H9 (cell line): ENCODE data around the gene PKN3. TPM values are rescaled to one million over a fixed set of nuclear protein-coding genes. Genes with fewer than 3 reads are reported as not detected.
A peak's percentile ranks its signal among the peaks of the same experiment; 100 is the strongest.

ENCODE experiments used
- DNase-seq: peaks from one replicate; pipeline ENCODE4 v3.0.0-alpha.2; 2017
- H2AFZ ChIP-seq: one replicate; pipeline ENCODE4 v1.6.1; 2013; ENCODE audit warnings: mild to moderate bottlenecking, low read length, control low read depth, moderate library complexity
- H2AK5ac ChIP-seq: 2 replicates; pipeline ENCODE4 v1.6.1; 2013; ENCODE audit warnings: low read length, control low read depth, mixed read lengths; ENCODE audit not compliant: insufficient read length
- H2BK120ac ChIP-seq: one replicate; pipeline ENCODE4 v1.6.1; 2013; ENCODE audit warnings: low read depth, mild to moderate bottlenecking, low read length, control low read depth, inconsistent platforms; ENCODE audit not compliant: poor library complexity, severe bottlenecking
- H2BK12ac ChIP-seq: 2 replicates; pipeline ENCODE4 v1.6.1; 2013; ENCODE audit warnings: low read length, control low read depth, mixed read lengths, low read depth; ENCODE audit not compliant: insufficient read length
- H2BK15ac ChIP-seq: 2 replicates; pipeline ENCODE4 v1.6.1; 2013; ENCODE audit warnings: low read depth, low read length, control low read depth
- H2BK20ac ChIP-seq: one replicate; pipeline ENCODE4 v1.6.1; 2013; ENCODE audit warnings: low read depth, mild to moderate bottlenecking, low read length, control low read depth, inconsistent platforms; ENCODE audit not compliant: poor library complexity, severe bottlenecking
- H2BK5ac ChIP-seq: 2 replicates; pipeline ENCODE4 v1.6.1; 2013; ENCODE audit warnings: low read length, control low read depth, mixed read lengths; ENCODE audit not compliant: insufficient read length
- H3K14ac ChIP-seq: 2 replicates; pipeline ENCODE4 v1.6.1; 2013; ENCODE audit warnings: low read length, control low read depth; ENCODE audit not compliant: insufficient read depth
- H3K18ac ChIP-seq: 2 replicates; pipeline ENCODE4 v1.6.1; 2013; ENCODE audit warnings: low read depth, mild to moderate bottlenecking, mixed read lengths, low read length, control low read depth; ENCODE audit not compliant: insufficient read length
- H3K23ac ChIP-seq: 2 replicates; pipeline ENCODE4 v1.6.1; 2013; ENCODE audit warnings: low read length, control low read depth, mixed read lengths, low read depth; ENCODE audit not compliant: insufficient read length
- H3K23me2 ChIP-seq: 2 replicates; pipeline ENCODE4 v1.6.1; 2013; ENCODE audit warnings: low read depth, mild to moderate bottlenecking, mixed read lengths, low read length, control low read depth; ENCODE audit not compliant: insufficient read length, poor library complexity, severe bottlenecking
- H3K27ac ChIP-seq: 2 replicates; pipeline ENCODE4 v1.5.1; 2013; ENCODE audit warnings: low read length, control low read depth, mixed read lengths, low read depth; ENCODE audit not compliant: insufficient read length
- H3K27me3 ChIP-seq: 2 replicates; pipeline ENCODE4 v1.6.1; 2013; ENCODE audit warnings: low read length, control low read depth, inconsistent platforms; ENCODE audit not compliant: insufficient read depth
- H3K4ac ChIP-seq: 2 replicates; pipeline ENCODE4 v1.6.1; 2013; ENCODE audit warnings: low read depth, mild to moderate bottlenecking, control low read depth, inconsistent platforms, low read length, moderate library complexity
- H3K4me1 ChIP-seq: 2 replicates; pipeline ENCODE4 v1.6.1; 2013; ENCODE audit warnings: low read length, control low read depth, inconsistent platforms; ENCODE audit not compliant: insufficient read depth
- H3K4me2 ChIP-seq: 2 replicates; pipeline ENCODE4 v1.6.1; 2013; ENCODE audit warnings: low read length, control low read depth, mixed read lengths; ENCODE audit not compliant: insufficient read length, insufficient read depth
- H3K56ac ChIP-seq: 2 replicates; pipeline ENCODE4 v1.6.1; 2013; ENCODE audit warnings: low read depth, mild to moderate bottlenecking, mixed read lengths, low read length, control low read depth; ENCODE audit not compliant: insufficient read length
- H3K79me1 ChIP-seq: 2 replicates; pipeline ENCODE4 v1.6.1; 2013; ENCODE audit warnings: low read depth, mild to moderate bottlenecking, moderate library complexity, low read length, control low read depth, inconsistent platforms; ENCODE audit not compliant: insufficient read depth, poor library complexity, severe bottlenecking
- H3K79me2 ChIP-seq: 2 replicates; pipeline ENCODE4 v1.6.1; 2013; ENCODE audit warnings: low read length, control low read depth, inconsistent platforms; ENCODE audit not compliant: insufficient read depth
- H3K9ac ChIP-seq: 2 replicates; pipeline ENCODE4 v1.6.1; 2013; ENCODE audit warnings: low read length, control low read depth, mixed read lengths; ENCODE audit not compliant: insufficient read length; ENCODE audit errors: extremely low read depth
- H3K9me3 ChIP-seq: one replicate; pipeline ENCODE4 v1.6.1; 2013; ENCODE audit warnings: low read depth, low read length, inconsistent platforms; ENCODE audit not compliant: control insufficient read depth
- H3T11ph ChIP-seq: one replicate; pipeline ENCODE4 v1.6.1; 2013; ENCODE audit warnings: mild to moderate bottlenecking, low read length, control low read depth, inconsistent platforms
- H4K20me1 ChIP-seq: one replicate; pipeline ENCODE4 v1.6.1; 2013; ENCODE audit not compliant: control insufficient read depth, insufficient read length, insufficient read depth
- H4K5ac ChIP-seq: 2 replicates; pipeline ENCODE4 v1.6.1; 2013; ENCODE audit warnings: low read depth, mild to moderate bottlenecking, mixed read lengths, low read length, control low read depth; ENCODE audit not compliant: insufficient read length
- H4K8ac ChIP-seq: replicated peaks from 2 replicates; pipeline ENCODE4 v1.6.1; 2013; ENCODE audit warnings: low read length, control low read depth, mixed read lengths, low read depth; ENCODE audit not compliant: insufficient read length
- H4K91ac ChIP-seq: 2 replicates; pipeline ENCODE4 v1.6.1; 2013; ENCODE audit warnings: low read depth, mild to moderate bottlenecking, moderate library complexity, mixed read lengths, low read length, control low read depth; ENCODE audit not compliant: insufficient read length
- H3K27ac Mint-ChIP-seq, 3 experiments: 2 replicates in 2 of 3; 3 replicates in 1 of 3; pipeline ENCODE4 v1.8.0; 2020 to 2021; ENCODE audit warnings: mixed read lengths in 3 of 3, mild to moderate bottlenecking in 1 of 3, moderate library complexity in 1 of 3
- H3K27me3 Mint-ChIP-seq: 2 replicates; pipeline ENCODE4 v1.8.0; 2021; ENCODE audit warnings: low read depth, mild to moderate bottlenecking, moderate library complexity, mixed read lengths
- H3K36me3 Mint-ChIP-seq, 3 experiments: 2 replicates in 2 of 3; 3 replicates in 1 of 3; pipeline ENCODE4 v1.8.0; 2020 to 2021; ENCODE audit warnings: low read depth in 3 of 3, mixed read lengths in 3 of 3; ENCODE audit not compliant: insufficient read depth in 1 of 3
- H3K4me1 Mint-ChIP-seq, 2 experiments: 2 replicates each; pipeline ENCODE4 v1.8.0; 2020; ENCODE audit warnings: mixed read lengths in 2 of 2
- H3K4me3 Mint-ChIP-seq, 2 experiments: 2 replicates in 1 of 2; 3 replicates in 1 of 2; pipeline ENCODE4 v1.8.0; 2020 to 2021; ENCODE audit warnings: mild to moderate bottlenecking in 2 of 2, mixed read lengths in 2 of 2, moderate library complexity in 1 of 2
- H3K9me3 Mint-ChIP-seq, 2 experiments: 2 replicates in 1 of 2; 3 replicates in 1 of 2; pipeline ENCODE4 v1.8.0; 2020; ENCODE audit warnings: mild to moderate bottlenecking in 2 of 2, mixed read lengths in 2 of 2, moderate library complexity in 1 of 2
- WGBS: extraction: QIAGEN DNeasy Blood & Tissue Kit; methylation state at CpG from one replicate; pipeline ENCODE4 v1.1.7; 2013; ENCODE audit warnings: missing lambda C conversion rate, low lambda C conversion rate, mixed read lengths; ENCODE audit not compliant: insufficient read length; ENCODE audit errors: extremely low coverage; 5-methylcytosine and 5-hydroxymethylcytosine counted together
- total RNA-seq: library from RNA; stranded (reverse); gene quantifications from 2 replicates; pipeline ENCODE4 v1.2.1, GENCODE V29; 2021
- TF ChIP-seq, protein P1 (sequence below): fragments of 200-600 bp; sonication (generic); conservative IDR thresholded peaks from 3 replicates; pipeline ENCODE4 v1.8.0; 2021; ENCODE audit warnings: antibody characterized with exemption, mild to moderate bottlenecking

Gene PKN3
- total RNA-seq, 1 experiment from 2014 or later, result 25.0 TPM

DNA sequence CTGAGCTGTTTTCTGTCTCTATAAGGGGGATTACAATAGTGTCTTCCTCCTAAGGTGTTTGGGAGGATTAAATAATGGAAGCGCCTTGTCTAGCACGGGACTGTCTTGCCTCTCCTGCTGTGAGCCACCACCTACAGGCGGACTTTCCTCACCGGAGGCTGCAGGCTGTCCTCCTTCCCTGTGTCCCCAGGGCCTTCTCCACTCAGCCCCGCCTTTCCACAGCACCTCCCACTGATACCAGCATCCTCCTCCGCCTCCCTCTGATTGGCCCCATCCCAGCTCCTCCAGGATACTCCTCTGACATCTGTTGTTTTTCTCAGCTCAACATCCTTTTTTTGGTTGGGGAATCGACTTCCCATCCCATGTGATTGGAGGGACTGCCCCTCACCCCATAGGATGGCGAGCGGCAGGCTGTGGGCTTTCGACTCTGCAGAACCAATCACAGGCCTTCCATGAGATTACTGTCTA, 22.5 kb downstream of the PKN3 start:
- Histone ChIP-seq H3T11ph (no peak overlapping the region), H3K14ac (no peak overlapping the region; the same call in 1 of the 2 replicates), H3K27me3 (no peaks in the 10 kb centered on the region), H3K79me1 (no peaks in the 10 kb centered on the region), H2AK5ac (no peak overlapping the region), H2BK15ac (no peak overlapping the region), H4K20me1 (no peaks in the 10 kb centered on the region), H3K23me2 (peaks cover 4% of the 10 kb centered on the region), H4K91ac (no peak overlapping the region), H3K27ac (peak overlapping the region; percentile 88), H3K4ac (no peak overlapping the region), H4K8ac (no peak overlapping the region), H3K56ac (no peak overlapping the region), H2BK5ac (no peak overlapping the region), H2AFZ (no peak overlapping the region), H3K79me2 (no peaks in the 10 kb centered on the region), H2BK120ac (no peak overlapping the region), H3K9me3 (no peaks in the 10 kb centered on the region), H3K9ac (no peak overlapping the region), H3K4me1 (no peaks in the 10 kb centered on the region; the same call in 1 of the 2 replicates), H2BK12ac (no peak overlapping the region), H2BK20ac (no peak overlapping the region), H4K5ac (no peak overlapping the region), H3K23ac (no peak overlapping the region), H3K4me2 (peak overlapping the region; percentile 18), H3K18ac (no peak overlapping the region)
- Mint-ChIP-seq H3K9me3 (no peaks in the 10 kb centered on the region; a peak in 2 of 5 replicates), H3K27me3 (no peaks in the 10 kb centered on the region; the same call in none of the 2 replicates), H3K4me3 (peak overlapping the region; percentile 80 to 92), H3K36me3 (peaks cover 2 to 27% (median 20%) of the 10 kb centered on the region in 3 experiments; a peak in 5 of 7 replicates), H3K4me1 (peaks cover 22 to 27% of the 10 kb centered on the region in 2 experiments), H3K27ac (peak overlapping the region; percentile 75 to 92 (median 90))
- WGBS, result no CpG with 5 or more reads among the region's 10 CpGs
- DNase-seq, result peak; percentile 97
- TF ChIP-seq, protein P1, sequence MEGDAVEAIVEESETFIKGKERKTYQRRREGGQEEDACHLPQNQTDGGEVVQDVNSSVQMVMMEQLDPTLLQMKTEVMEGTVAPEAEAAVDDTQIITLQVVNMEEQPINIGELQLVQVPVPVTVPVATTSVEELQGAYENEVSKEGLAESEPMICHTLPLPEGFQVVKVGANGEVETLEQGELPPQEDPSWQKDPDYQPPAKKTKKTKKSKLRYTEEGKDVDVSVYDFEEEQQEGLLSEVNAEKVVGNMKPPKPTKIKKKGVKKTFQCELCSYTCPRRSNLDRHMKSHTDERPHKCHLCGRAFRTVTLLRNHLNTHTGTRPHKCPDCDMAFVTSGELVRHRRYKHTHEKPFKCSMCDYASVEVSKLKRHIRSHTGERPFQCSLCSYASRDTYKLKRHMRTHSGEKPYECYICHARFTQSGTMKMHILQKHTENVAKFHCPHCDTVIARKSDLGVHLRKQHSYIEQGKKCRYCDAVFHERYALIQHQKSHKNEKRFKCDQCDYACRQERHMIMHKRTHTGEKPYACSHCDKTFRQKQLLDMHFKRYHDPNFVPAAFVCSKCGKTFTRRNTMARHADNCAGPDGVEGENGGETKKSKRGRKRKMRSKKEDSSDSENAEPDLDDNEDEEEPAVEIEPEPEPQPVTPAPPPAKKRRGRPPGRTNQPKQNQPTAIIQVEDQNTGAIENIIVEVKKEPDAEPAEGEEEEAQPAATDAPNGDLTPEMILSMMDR, result no peak
